GM12891 (cell line): ENCODE results near the gene SERP2.

Experiments
- POLR2A ChIP-seq: IDR thresholded peaks from 2 replicates; pipeline ENCODE4 v1.6.1; 2011; ENCODE audit warnings: low read depth, low read length, control low read depth
- POLR2AphosphoS5 ChIP-seq: IDR thresholded peaks from 2 replicates; pipeline ENCODE4 v1.6.1; 2011; ENCODE audit warnings: low read depth, low read length, control low read depth
- POU2F2 ChIP-seq: IDR thresholded peaks from 2 replicates; pipeline ENCODE4 v1.6.1; 2011; ENCODE audit warnings: low read depth, mild to moderate bottlenecking, control low read depth, low read length, moderate library complexity
- SPI1 ChIP-seq: IDR thresholded peaks from 2 replicates; pipeline ENCODE4 v1.6.1; 2011; ENCODE audit warnings: low read depth, low read length, control low read depth

- no peak for TF ChIP-seq POLR2AphosphoS5
- no peak for TF ChIP-seq POLR2A
- no peak for TF ChIP-seq POU2F2
- no peak for TF ChIP-seq SPI1
Observed at GRCh38 chr13:44346534-44346933, 27.1 kb upstream of the SERP2 start.
